MM.1S (cell line): Measurements from ENCODE around the gene NAT10.

Experiments used
- DNase-seq: peaks from one replicate; pipeline ENCODE4 v3.0.0-alpha.2; 2015
- H2AFZ ChIP-seq: fragments of 300-600 bp; sonication (generic); 2 replicates; pipeline ENCODE4 v1.6.0; 2016; ENCODE audit warnings: antibody characterized with exemption, low read length
- H3F3A ChIP-seq: fragments of 300-600 bp; sonication (generic); 2 replicates; pipeline ENCODE4 v1.6.1; 2016; ENCODE audit warnings: mild to moderate bottlenecking, antibody characterized with exemption, low read length, moderate library complexity, mixed read lengths; ENCODE audit not compliant: insufficient read depth
- H3K27ac ChIP-seq: fragments of 300-600 bp; sonication (generic); 2 replicates; pipeline ENCODE4 v1.5.1; 2016; ENCODE audit warnings: mild to moderate bottlenecking, low read length
- H3K27me3 ChIP-seq: fragments of 300-600 bp; sonication (generic); replicated peaks from 2 replicates; pipeline ENCODE4 v1.6.0; 2016; ENCODE audit warnings: low read length; ENCODE audit not compliant: insufficient read depth
- H3K36me3 ChIP-seq: fragments of 300-600 bp; sonication (generic); replicated peaks from 2 replicates; pipeline ENCODE4 v1.6.1; 2016; ENCODE audit warnings: mild to moderate bottlenecking, low read length, mixed read lengths; ENCODE audit not compliant: insufficient read depth
- H3K4me1 ChIP-seq: fragments of 300-600 bp; sonication (generic); 2 replicates; pipeline ENCODE4 v1.6.1; 2016; ENCODE audit warnings: low read length, mixed read lengths
- H3K4me2 ChIP-seq: fragments of 300-600 bp; sonication (generic); 2 replicates; pipeline ENCODE4 v1.6.0; 2016; ENCODE audit warnings: low read depth, low read length
- H3K4me3 ChIP-seq: fragments of 300-600 bp; sonication (generic); 2 replicates; pipeline ENCODE4 v1.5.1; 2016; ENCODE audit warnings: low read length, mixed read lengths
- H3K79me2 ChIP-seq: fragments of 300-600 bp; sonication (generic); 2 replicates; pipeline ENCODE4 v1.6.1; 2016; ENCODE audit warnings: mixed run types, low read length, mixed read lengths
- H3K9ac ChIP-seq: fragments of 300-600 bp; sonication (generic); 2 replicates; pipeline ENCODE4 v1.6.1; 2016; ENCODE audit warnings: low read length, mixed read lengths
- H3K9me2 ChIP-seq: fragments of 300-600 bp; sonication (generic); replicated peaks from 2 replicates; pipeline ENCODE4 v1.6.1; 2016; ENCODE audit warnings: mild to moderate bottlenecking, low read length, mixed read lengths; ENCODE audit not compliant: insufficient read depth
- H3K9me3 ChIP-seq: fragments of 300-600 bp; sonication (generic); replicated peaks from 2 replicates; pipeline ENCODE4 v1.6.1; 2016; ENCODE audit warnings: mild to moderate bottlenecking, low read length, mixed read lengths; ENCODE audit not compliant: insufficient read depth
- H4K20me1 ChIP-seq: fragments of 300-600 bp; sonication (generic); 2 replicates; pipeline ENCODE4 v1.6.1; 2016; ENCODE audit warnings: mild to moderate bottlenecking, low read length, moderate library complexity, mixed read lengths; ENCODE audit not compliant: insufficient read depth
- EZH2 ChIP-seq: fragments of 300-600 bp; sonication (generic); optimal IDR thresholded peaks from 2 replicates; pipeline ENCODE3; 2017; ENCODE audit warnings: low read depth, mild to moderate bottlenecking, antibody characterized with exemption, low read length, mixed read lengths
- EZH2phosphoT487 ChIP-seq: fragments of 300-600 bp; sonication (generic); IDR thresholded peaks from 2 replicates; pipeline ENCODE4 v1.6.1; 2018; ENCODE audit warnings: antibody characterized with exemption, low read length
- TF ChIP-seq, protein P1 (sequence below): fragments of 300-600 bp; sonication (generic); IDR thresholded peaks from 2 replicates; pipeline ENCODE4 v1.5.1; 2016; ENCODE audit warnings: antibody characterized with exemption, low read length, mixed read lengths

The NAT10 gene

DNA sequence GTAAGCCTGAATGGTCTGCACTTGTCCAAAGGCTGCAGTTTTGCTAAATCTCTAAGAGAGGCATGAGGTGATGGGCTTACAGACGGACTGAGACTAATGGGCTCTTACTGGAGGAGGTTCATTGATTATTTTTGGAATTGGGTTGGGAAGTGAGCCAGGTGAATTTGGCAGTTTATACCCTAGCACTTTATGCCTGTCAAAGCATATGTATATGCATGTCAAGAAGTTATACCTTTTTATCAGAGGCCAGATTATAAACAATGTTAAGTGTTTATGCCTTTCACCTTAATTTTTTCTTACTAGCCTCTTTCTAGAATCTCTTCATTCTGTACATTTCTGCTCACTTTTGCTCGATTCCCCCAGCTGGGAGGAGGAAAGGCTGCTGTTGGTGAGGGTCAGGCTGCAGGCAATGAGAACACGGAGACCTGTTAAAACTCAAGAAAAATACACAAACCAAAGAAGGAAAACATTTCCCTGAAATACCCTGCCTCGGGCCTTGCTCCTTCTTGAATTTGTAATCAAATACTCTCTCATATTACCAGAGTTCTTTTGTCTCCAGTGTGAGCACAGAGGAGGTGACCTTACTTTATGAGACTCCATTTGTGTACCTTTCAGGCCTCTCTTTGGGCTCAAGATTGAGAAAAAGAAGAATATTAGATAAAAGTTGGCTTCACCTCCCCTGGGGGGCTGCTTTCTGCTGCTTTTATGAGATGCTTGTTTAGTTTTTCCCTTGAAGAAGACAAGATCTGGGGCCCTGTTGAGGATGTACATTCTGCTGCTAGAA lies 19.6 kb downstream of the NAT10 start:
- Histone ChIP-seq H3K4me3 (no peak overlapping the region), H4K20me1 (no peaks in the 10 kb centered on the region), H3K4me1 (no peaks in the 10 kb centered on the region), H3F3A (no peaks in the 10 kb centered on the region), H3K27ac (no peak overlapping the region), H3K9me3 (no peaks in the 10 kb centered on the region), H3K4me2 (no peak overlapping the region), H3K36me3 (peaks cover 21% of the 10 kb centered on the region), H3K9me2 (no peaks in the 10 kb centered on the region), H3K79me2 (peaks cover 5% of the 10 kb centered on the region; the same call in 1 of the 2 replicates), H3K27me3 (no peaks in the 10 kb centered on the region), H2AFZ (no peak overlapping the region), H3K9ac (no peak overlapping the region)
- no peak for TF ChIP-seq EZH2phosphoT487
- TF ChIP-seq EZH2 = no peak
- TF ChIP-seq, protein P1, sequence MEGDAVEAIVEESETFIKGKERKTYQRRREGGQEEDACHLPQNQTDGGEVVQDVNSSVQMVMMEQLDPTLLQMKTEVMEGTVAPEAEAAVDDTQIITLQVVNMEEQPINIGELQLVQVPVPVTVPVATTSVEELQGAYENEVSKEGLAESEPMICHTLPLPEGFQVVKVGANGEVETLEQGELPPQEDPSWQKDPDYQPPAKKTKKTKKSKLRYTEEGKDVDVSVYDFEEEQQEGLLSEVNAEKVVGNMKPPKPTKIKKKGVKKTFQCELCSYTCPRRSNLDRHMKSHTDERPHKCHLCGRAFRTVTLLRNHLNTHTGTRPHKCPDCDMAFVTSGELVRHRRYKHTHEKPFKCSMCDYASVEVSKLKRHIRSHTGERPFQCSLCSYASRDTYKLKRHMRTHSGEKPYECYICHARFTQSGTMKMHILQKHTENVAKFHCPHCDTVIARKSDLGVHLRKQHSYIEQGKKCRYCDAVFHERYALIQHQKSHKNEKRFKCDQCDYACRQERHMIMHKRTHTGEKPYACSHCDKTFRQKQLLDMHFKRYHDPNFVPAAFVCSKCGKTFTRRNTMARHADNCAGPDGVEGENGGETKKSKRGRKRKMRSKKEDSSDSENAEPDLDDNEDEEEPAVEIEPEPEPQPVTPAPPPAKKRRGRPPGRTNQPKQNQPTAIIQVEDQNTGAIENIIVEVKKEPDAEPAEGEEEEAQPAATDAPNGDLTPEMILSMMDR = no peak
- no peak for DNase-seq

DNA sequence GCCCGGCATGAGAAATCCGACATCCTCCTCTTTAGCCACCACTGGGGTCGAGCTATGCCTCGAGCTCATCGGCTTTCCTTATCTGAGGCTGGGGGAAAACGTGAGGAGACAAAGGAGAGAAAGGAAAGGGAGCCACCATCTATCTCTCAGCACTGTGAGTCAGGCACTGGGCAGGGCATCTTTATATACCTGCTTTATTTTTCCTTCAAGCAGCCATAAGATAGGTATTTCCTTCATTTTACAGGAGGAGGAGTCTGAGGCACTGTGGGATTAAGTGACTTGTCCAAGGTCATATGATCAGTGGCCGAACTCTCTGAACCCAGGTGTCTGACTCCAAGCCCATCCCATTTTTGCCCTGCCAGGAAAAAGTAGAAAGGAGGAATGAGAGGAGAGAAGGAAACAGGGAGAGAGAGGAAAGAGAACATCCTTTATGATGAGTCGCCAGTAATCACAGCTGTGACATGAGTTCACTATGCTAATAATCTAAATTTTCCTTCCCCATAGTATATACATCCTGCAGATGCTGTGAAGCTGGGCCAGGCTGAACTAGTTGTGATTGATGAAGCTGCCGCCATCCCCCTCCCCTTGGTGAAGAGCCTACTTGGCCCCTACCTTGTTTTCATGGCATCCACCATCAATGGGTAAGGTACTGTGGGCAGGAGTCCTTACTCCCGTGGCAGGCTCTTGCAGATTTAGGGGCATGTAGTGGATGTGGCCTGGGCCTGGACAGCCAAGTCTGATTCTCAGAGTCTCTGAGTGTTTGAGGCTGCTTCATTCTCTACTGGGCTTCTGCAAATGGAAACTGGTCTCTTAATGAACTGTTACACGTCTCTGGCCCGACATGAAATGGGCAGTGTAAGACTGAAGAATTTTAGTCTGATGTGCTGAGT lies 21.8 kb downstream of the NAT10 start:
- Histone ChIP-seq H3K4me1 (no peaks in the 10 kb centered on the region), H3K4me3 (no peak overlapping the region), H3K9me2 (no peaks in the 10 kb centered on the region), H3F3A (no peaks in the 10 kb centered on the region), H3K36me3 (peaks cover 11% of the 10 kb centered on the region), H3K27me3 (no peaks in the 10 kb centered on the region), H3K27ac (no peak overlapping the region), H4K20me1 (no peaks in the 10 kb centered on the region), H3K79me2 (no peaks in the 10 kb centered on the region), H2AFZ (no peak overlapping the region), H3K9ac (no peak overlapping the region), H3K4me2 (no peak overlapping the region), H3K9me3 (no peaks in the 10 kb centered on the region)
- TF ChIP-seq, protein P1 = no peak
- TF ChIP-seq EZH2phosphoT487 (no peak), EZH2 (no peak)
- no peak for DNase-seq

DNA sequence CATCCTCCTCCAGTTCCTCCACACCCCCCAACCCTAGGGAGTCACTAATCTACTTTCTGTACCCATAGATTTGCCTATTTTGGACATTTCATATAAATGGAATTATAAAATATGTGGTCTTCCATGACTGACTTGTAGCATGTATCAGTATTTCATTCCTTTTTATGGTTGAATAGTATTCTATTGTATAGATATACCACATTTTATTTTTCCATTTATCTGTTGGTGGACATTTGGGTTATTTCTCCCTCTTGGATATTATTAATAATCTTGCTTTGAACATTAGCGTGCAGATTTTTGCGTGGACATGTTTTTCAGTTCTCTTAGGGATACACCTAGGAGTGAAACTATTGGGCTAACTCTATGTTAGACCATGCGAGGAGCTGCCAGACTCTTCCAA lies 23.4 kb downstream of the NAT10 start:
- DNase-seq = no peak
- H3K79me2 ChIP-seq = no peaks in the 10 kb centered on the region
- no peak overlapping the region for H3K4me2 ChIP-seq
- H3K36me3 ChIP-seq = peaks cover 5% of the 10 kb centered on the region; the same call in 1 of the 2 replicates
- H3K4me3 ChIP-seq = no peak overlapping the region
- no peaks in the 10 kb centered on the region for H3K9me3 ChIP-seq
- no peaks in the 10 kb centered on the region for H3K9me2 ChIP-seq
- H3F3A ChIP-seq = no peaks in the 10 kb centered on the region
- no peak overlapping the region for H2AFZ ChIP-seq
- no peak overlapping the region for H3K27ac ChIP-seq
- no peak for TF ChIP-seq EZH2phosphoT487
- no peaks in the 10 kb centered on the region for H3K27me3 ChIP-seq
- H3K9ac ChIP-seq = no peak overlapping the region
- no peaks in the 10 kb centered on the region for H3K4me1 ChIP-seq
- H4K20me1 ChIP-seq = no peaks in the 10 kb centered on the region
